Chondrocyte (in vitro differentiated cells): ENCODE measurements around the gene CCL11. TPM values are rescaled to one million over a fixed set of nuclear protein-coding genes. Genes with fewer than 3 reads are reported as not detected.

Experiments used
- DNase-seq: peaks from one replicate; pipeline ENCODE4 v3.0.0; 2021; ENCODE audit warnings: mixed read lengths, low spot score
- H3K27ac Mint-ChIP-seq: one replicate; pipeline ENCODE4 v1.8.0; 2021; ENCODE audit warnings: mild to moderate bottlenecking, moderate library complexity, mixed read lengths; ENCODE audit not compliant: unreplicated experiment
- H3K27me3 Mint-ChIP-seq: 2 replicates; pipeline ENCODE4 v1.8.0; 2021; ENCODE audit warnings: low read depth, mixed read lengths
- H3K36me3 Mint-ChIP-seq: 2 replicates; pipeline ENCODE4 v1.8.0; 2021; ENCODE audit warnings: low read depth, mixed read lengths
- H3K4me1 Mint-ChIP-seq: 2 replicates; pipeline ENCODE4 v1.8.0; 2021; ENCODE audit warnings: low read depth, mild to moderate bottlenecking, mixed read lengths
- H3K4me3 Mint-ChIP-seq: one replicate; pipeline ENCODE4 v1.8.0; 2021; ENCODE audit warnings: mild to moderate bottlenecking, moderate library complexity, mixed read lengths; ENCODE audit not compliant: unreplicated experiment
- H3K9me3 Mint-ChIP-seq: 2 replicates; pipeline ENCODE4 v1.8.0; 2021; ENCODE audit warnings: low read depth, mixed read lengths
- total RNA-seq: library from RNA; stranded (reverse); gene quantifications from 3 replicates; pipeline ENCODE4 v1.2.1, GENCODE V29; 2021
- TF ChIP-seq, protein P1 (sequence below): fragments of 200-600 bp; sonication (generic); IDR thresholded peaks from 2 replicates; pipeline ENCODE4 v1.5.0; 2021; ENCODE audit warnings: antibody characterized with exemption, mild to moderate bottlenecking, moderate library complexity

Gene CCL11
- total RNA-seq, 1 donor from 2014 or later, result not detected

DNA sequence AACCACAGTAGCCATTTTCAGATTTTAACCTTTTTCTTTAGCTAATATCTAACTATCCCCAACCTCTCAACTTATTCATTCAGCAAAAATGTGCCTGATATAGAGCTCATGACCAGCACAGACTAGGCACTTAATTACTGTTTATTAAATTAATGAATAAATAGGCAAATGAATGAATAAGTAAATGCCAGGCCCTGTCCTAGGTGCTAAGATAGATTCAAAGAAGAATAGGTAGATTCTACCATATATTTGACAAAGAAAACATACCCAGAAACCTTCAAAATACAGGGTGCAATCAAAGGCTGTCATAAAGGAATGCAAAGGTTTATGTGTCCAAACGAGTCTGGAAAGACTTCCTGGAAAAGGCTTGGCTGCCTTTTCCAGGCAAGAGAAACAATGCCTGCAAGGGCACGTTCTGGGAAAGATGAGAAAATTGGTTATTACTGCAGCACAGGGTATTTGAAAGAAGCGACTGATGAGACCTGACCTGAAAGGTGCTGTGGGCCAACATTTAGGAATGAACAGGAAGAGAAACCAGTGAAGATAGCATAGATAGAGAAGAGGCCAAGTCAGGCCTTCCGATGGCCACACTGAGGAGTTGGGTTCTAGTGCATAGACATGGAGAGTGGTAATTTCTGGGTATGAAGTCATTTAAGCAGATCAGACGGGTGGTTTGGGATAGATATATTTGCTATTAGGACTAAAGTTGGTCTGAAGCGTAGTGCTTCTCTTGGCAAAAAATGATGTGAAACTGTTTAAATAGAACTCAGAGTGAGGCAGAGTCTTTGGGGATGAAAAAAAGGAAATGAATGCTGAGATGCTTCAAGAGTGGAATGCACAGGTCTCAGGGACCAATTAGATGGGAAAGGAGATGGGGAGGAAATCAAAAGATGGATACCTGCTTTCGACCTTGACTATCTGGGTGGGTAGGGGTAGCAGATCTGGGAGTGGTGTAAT, 41.9 kb upstream of the CCL11 start:
- Mint-ChIP-seq H3K9me3 (no peaks in the 10 kb centered on the region), H3K4me1 (peaks cover 42% of the 10 kb centered on the region), H3K27ac (no peak overlapping the region), H3K4me3 (no peak overlapping the region), H3K36me3 (no peaks in the 10 kb centered on the region), H3K27me3 (no peaks in the 10 kb centered on the region)
- TF ChIP-seq, protein P1, sequence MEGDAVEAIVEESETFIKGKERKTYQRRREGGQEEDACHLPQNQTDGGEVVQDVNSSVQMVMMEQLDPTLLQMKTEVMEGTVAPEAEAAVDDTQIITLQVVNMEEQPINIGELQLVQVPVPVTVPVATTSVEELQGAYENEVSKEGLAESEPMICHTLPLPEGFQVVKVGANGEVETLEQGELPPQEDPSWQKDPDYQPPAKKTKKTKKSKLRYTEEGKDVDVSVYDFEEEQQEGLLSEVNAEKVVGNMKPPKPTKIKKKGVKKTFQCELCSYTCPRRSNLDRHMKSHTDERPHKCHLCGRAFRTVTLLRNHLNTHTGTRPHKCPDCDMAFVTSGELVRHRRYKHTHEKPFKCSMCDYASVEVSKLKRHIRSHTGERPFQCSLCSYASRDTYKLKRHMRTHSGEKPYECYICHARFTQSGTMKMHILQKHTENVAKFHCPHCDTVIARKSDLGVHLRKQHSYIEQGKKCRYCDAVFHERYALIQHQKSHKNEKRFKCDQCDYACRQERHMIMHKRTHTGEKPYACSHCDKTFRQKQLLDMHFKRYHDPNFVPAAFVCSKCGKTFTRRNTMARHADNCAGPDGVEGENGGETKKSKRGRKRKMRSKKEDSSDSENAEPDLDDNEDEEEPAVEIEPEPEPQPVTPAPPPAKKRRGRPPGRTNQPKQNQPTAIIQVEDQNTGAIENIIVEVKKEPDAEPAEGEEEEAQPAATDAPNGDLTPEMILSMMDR, result no peak
- DNase-seq, result no peak

DNA sequence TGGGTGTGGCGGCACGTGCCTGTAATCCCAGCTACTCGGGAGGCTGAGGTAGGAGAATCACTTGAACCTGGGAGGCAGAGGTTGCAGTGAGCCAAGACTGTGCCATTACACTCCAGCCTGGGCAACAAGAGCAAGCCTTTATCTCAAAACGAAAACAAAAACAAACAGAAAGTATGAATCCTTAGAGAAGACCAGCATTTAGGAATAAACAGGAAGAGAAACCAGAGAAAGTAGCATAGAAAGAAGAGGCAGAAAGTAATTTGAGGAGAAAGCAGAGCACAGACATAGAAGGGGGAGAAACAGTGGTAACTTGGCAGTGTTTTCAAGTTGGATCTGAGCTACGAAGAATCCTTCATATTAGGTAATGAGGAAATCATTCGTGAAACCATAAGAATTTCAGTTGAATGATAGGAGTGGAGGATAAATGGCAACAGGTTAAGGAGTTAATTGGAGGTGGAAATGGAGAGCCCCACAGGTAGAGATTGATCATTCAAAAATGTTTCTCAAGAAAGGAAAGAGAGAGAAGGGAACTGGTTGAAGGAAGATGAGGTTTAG, 40.1 kb upstream of the CCL11 start:
- Mint-ChIP-seq H3K9me3 (no peaks in the 10 kb centered on the region), H3K36me3 (no peaks in the 10 kb centered on the region), H3K27ac (no peak overlapping the region), H3K27me3 (no peaks in the 10 kb centered on the region), H3K4me1 (peaks cover 48% of the 10 kb centered on the region), H3K4me3 (no peak overlapping the region)
- no peak for DNase-seq
- TF ChIP-seq, protein P1, result no peak

- TF ChIP-seq, protein P1, result no peak
- DNase-seq, result no peak
- H3K27me3 Mint-ChIP-seq, result no peaks in the 10 kb centered on the region
- H3K4me1 Mint-ChIP-seq, result peaks cover 50% of the 10 kb centered on the region
- no peaks in the 10 kb centered on the region for H3K9me3 Mint-ChIP-seq
- H3K4me3 Mint-ChIP-seq, result no peak overlapping the region
- no peaks in the 10 kb centered on the region for H3K36me3 Mint-ChIP-seq
- H3K27ac Mint-ChIP-seq, result peak overlapping the region; percentile 3
These were observed 39.1 kb upstream of the CCL11 start for GRCh38 chr17:34246446-34246845.

- H3K4me3 Mint-ChIP-seq, result no peak overlapping the region
- peaks cover 54% of the 10 kb centered on the region for H3K4me1 Mint-ChIP-seq
- H3K36me3 Mint-ChIP-seq, result no peaks in the 10 kb centered on the region
- TF ChIP-seq, protein P1, result no peak
- H3K27me3 Mint-ChIP-seq, result no peaks in the 10 kb centered on the region
- H3K27ac Mint-ChIP-seq, result no peak overlapping the region
- H3K9me3 Mint-ChIP-seq, result no peaks in the 10 kb centered on the region
- no peak for DNase-seq
These were observed 38.7 kb upstream of the CCL11 start for GRCh38 chr17:34246881-34247280.

- Mint-ChIP-seq H3K27ac (peak overlapping the region; percentile 97), H3K4me1 (peaks cover 62% of the 10 kb centered on the region), H3K9me3 (no peaks in the 10 kb centered on the region), H3K36me3 (no peaks in the 10 kb centered on the region), H3K4me3 (no peak overlapping the region), H3K27me3 (no peaks in the 10 kb centered on the region)
- DNase-seq, result no peak
- TF ChIP-seq, protein P1, result no peak
These were observed 37.0 kb upstream of the CCL11 start for GRCh38 chr17:34248511-34249024.
